Embryonic facial prominence (tissue), 1 donor: Measurements from ENCODE around the gene ENOX1.
A peak's percentile ranks its signal among the peaks of the same experiment; 100 is the strongest.
"Not testable (repeated sequence)": the region's sequence is repeated elsewhere in the genome, so short reads cannot be mapped to it uniquely, and the experiment has no call there.

ENCODE experiments used
- DNase-seq: peaks from one replicate; pipeline ENCODE4 v3.0.0-alpha.2; 2016; ENCODE audit errors: extremely low spot score

Gene ENOX1

GRCh38 chr13:43432958-43433357, 353.8 kb downstream of the ENOX1 start:
- peak; percentile 14 for DNase-seq

GRCh38 chr13:43431841-43432240, 354.9 kb downstream of the ENOX1 start:
- DNase-seq: no peak

GRCh38 chr13:43431290-43431716, 355.5 kb downstream of the ENOX1 start:
- DNase-seq: no peak

- DNase-seq: no peak
Measured at GRCh38 chr13:43428545-43429296, 358.1 kb downstream of the ENOX1 start.

- DNase-seq: no peak
Measured at GRCh38 chr13:43426355-43426754, 360.4 kb downstream of the ENOX1 start.

- DNase-seq: no peak
Measured at GRCh38 chr13:43425234-43425633, 361.5 kb downstream of the ENOX1 start.

GRCh38 chr13:43424412-43424811, 362.4 kb downstream of the ENOX1 start:
- DNase-seq: no peak

- no peak for DNase-seq
Measured at GRCh38 chr13:43422116-43422515, 364.7 kb downstream of the ENOX1 start.

GRCh38 chr13:43416842-43417241, 369.9 kb downstream of the ENOX1 start:
- not testable (repeated sequence) for DNase-seq

GRCh38 chr13:43416408-43416807, 370.4 kb downstream of the ENOX1 start:
- DNase-seq: not testable (repeated sequence)

- DNase-seq: not testable (repeated sequence)
Measured at GRCh38 chr13:43415903-43416391, 370.8 kb downstream of the ENOX1 start.

GRCh38 chr13:43414111-43414510, 372.7 kb downstream of the ENOX1 start:
- no peak for DNase-seq

- DNase-seq: no peak
Measured at GRCh38 chr13:43411741-43412140, 375.0 kb downstream of the ENOX1 start.

- DNase-seq: no peak
Measured at GRCh38 chr13:43411211-43411610, 375.6 kb downstream of the ENOX1 start.

- DNase-seq: no peak
Measured at GRCh38 chr13:43408274-43408673, 378.5 kb downstream of the ENOX1 start.

GRCh38 chr13:43407023-43407581, 379.7 kb downstream of the ENOX1 start:
- DNase-seq: no peak

GRCh38 chr13:43405457-43405856, 381.3 kb downstream of the ENOX1 start:
- no peak for DNase-seq

- DNase-seq: no peak
Measured at GRCh38 chr13:43402380-43402779, 384.4 kb downstream of the ENOX1 start.

- no peak for DNase-seq
Measured at GRCh38 chr13:43401361-43401760, 385.4 kb downstream of the ENOX1 start.

- no peak for DNase-seq
Measured at GRCh38 chr13:43397111-43397510, 389.7 kb downstream of the ENOX1 start.

- no peak for DNase-seq
Measured at GRCh38 chr13:43391036-43391435, 395.7 kb downstream of the ENOX1 start.

GRCh38 chr13:43390619-43391018, 396.2 kb downstream of the ENOX1 start:
- no peak for DNase-seq

GRCh38 chr13:43389983-43390382, 396.8 kb downstream of the ENOX1 start:
- no peak for DNase-seq
